GM12878 (cell line): ENCODE measurements around the gene DIRAS1. TPM values are rescaled to one million over a fixed set of nuclear protein-coding genes. Genes with fewer than 3 reads are reported as not detected.

ENCODE experiments used
- ATAC-seq: fragments of 200-7000 bp; cut with Tn5 transposase; 3 replicates; pipeline ENCODE4 v1.9.1; 2020; ENCODE audit warnings: mild to moderate bottlenecking, moderate library complexity
- BruUV-seq: library from RNA; stranded (reverse); fragments of 400-500 nt; replicated peaks from 2 replicates; lab custom pipeline; 2021; lab: Mats Ljungman, UMichigan
- CTCF ChIA-PET: fragments of 300-600 bp; sonication (Branson Sonifier 250); formaldehyde crosslinking; extraction: SDS; loops from one replicate; lab custom pipeline; 2021; ENCODE audit warnings: inconsistent platforms; lab: Yijun Ruan, JAX
- POLR2A ChIA-PET: fragments of 350-600 bp; formaldehyde crosslinking; extraction: SDS; loops from one replicate; lab custom pipeline; 2021; ENCODE audit warnings: inconsistent platforms; lab: Charles Lee
- RAD21 ChIA-PET: fragments of 300-600 bp; sonication (Branson Sonifier 250); formaldehyde crosslinking; loops from one replicate; lab custom pipeline; 2023; ENCODE audit warnings: antibody characterized with exemption; ENCODE audit not compliant: unreplicated experiment; lab: Charles Lee
- SMC1A ChIA-PET: fragments of 300-600 bp; sonication (Branson Sonifier 250); formaldehyde crosslinking; loops from one replicate; lab custom pipeline; 2023; ENCODE audit not compliant: unreplicated experiment, uncharacterized antibody; lab: Charles Lee
- DNase-seq: peaks from one replicate; pipeline ENCODE4 v3.0.0-alpha.2; 2011; ENCODE audit warnings: low read depth, low spot score
- FAIRE-seq: peaks from 3 replicates; lab custom pipeline; 2011; peaks lifted over from hg19 to GRCh38; lab: Jason Lieb, UNC
- H2AFZ ChIP-seq: 2 replicates; pipeline ENCODE4 v1.6.0; 2011; ENCODE audit warnings: low read depth, low read length, control low read depth; ENCODE audit not compliant: control insufficient read depth
- H3K27ac ChIP-seq: 2 replicates; pipeline ENCODE4 v1.5.1; 2011; ENCODE audit warnings: control low read depth; ENCODE audit not compliant: control insufficient read depth, insufficient read depth
- H3K27me3 ChIP-seq, 2 experiments: replicated peaks in 1 of 2; 2 replicates each; pipeline versions ENCODE4 v1.6.0 to v1.6.1; 2011; ENCODE audit warnings: low read length in 1 of 2; ENCODE audit not compliant: control insufficient read depth in 2 of 2, insufficient read depth in 2 of 2
- H3K36me3 ChIP-seq, 2 experiments: 2 replicates each; pipeline ENCODE4 v1.5.1; 2011; ENCODE audit warnings: low read length in 1 of 2; ENCODE audit not compliant: control insufficient read depth in 2 of 2, insufficient read depth in 2 of 2
- H3K4me1 ChIP-seq: 2 replicates; pipeline ENCODE4 v1.6.1; 2011; ENCODE audit warnings: mild to moderate bottlenecking, low read length, moderate library complexity, mixed read lengths; ENCODE audit not compliant: control insufficient read depth, insufficient read depth
- H3K4me2 ChIP-seq: 2 replicates; pipeline ENCODE4 v1.6.0; 2011; ENCODE audit warnings: control low read depth; ENCODE audit not compliant: control insufficient read depth, insufficient read depth
- H3K4me3 ChIP-seq: fragments of 200-600 bp; sonication (generic); 2 replicates; pipeline ENCODE4 v1.5.1; 2016
- H3K79me2 ChIP-seq: 2 replicates; pipeline ENCODE4 v1.6.0; 2011; ENCODE audit warnings: low read length; ENCODE audit not compliant: control insufficient read depth, insufficient read depth
- H3K9ac ChIP-seq: 2 replicates; pipeline ENCODE4 v1.8.0; 2011; ENCODE audit warnings: low read length, control low read depth, mixed read lengths; ENCODE audit not compliant: control insufficient read depth, insufficient read depth
- H3K9me3 ChIP-seq: replicated peaks from 3 replicates; pipeline ENCODE4 v1.5.1; 2011; ENCODE audit warnings: mild to moderate bottlenecking, low read length; ENCODE audit not compliant: control insufficient read depth, insufficient read depth
- H4K20me1 ChIP-seq: 2 replicates; pipeline ENCODE4 v1.6.0; 2011; ENCODE audit not compliant: control insufficient read depth, insufficient read depth
- BRCA1 ChIP-seq: IDR thresholded peaks from 2 replicates; pipeline ENCODE4 v1.6.1; 2011; ENCODE audit warnings: low read depth, low read length, improper control_type of control experiment
- HDGF ChIP-seq: fragments of 450-650 bp; IDR thresholded peaks from 2 replicates; pipeline ENCODE4 v1.6.1; 2016; ENCODE audit warnings: antibody characterized with exemption
- IKZF2 ChIP-seq, 2 experiments: fragments of 450-650 bp; IDR thresholded peaks; 2 replicates each; pipeline ENCODE4 v1.6.1; 2017; ENCODE audit warnings: mild to moderate bottlenecking in 2 of 2, moderate library complexity in 2 of 2
- MTA3 ChIP-seq: IDR thresholded peaks from 2 replicates; pipeline ENCODE4 v1.6.1; 2012; ENCODE audit warnings: low read length, inconsistent platforms, borderline replicate concordance
- MXI1 ChIP-seq: fragments of 150-350 bp; IDR thresholded peaks from 2 replicates; pipeline ENCODE4 v1.6.1; 2011; ENCODE audit warnings: low read depth, mild to moderate bottlenecking, inconsistent platforms, low read length, improper control_type of control experiment
- POLR2A ChIP-seq: IDR thresholded peaks from 2 replicates; pipeline ENCODE4 v1.6.1; 2011; ENCODE audit warnings: low read depth, mild to moderate bottlenecking, low read length
- POU2F2 ChIP-seq: IDR thresholded peaks from 3 replicates; pipeline ENCODE4 v1.6.1; 2011; ENCODE audit warnings: low read depth, mild to moderate bottlenecking, low read length, borderline replicate concordance
- SIN3A ChIP-seq: IDR thresholded peaks from 2 replicates; pipeline ENCODE4 v1.6.1; 2012; ENCODE audit warnings: low read depth, low read length, improper control_type of control experiment
- SREBF1 ChIP-seq: IDR thresholded peaks from 2 replicates; pipeline ENCODE4 v1.6.1; 2012; ENCODE audit warnings: mild to moderate bottlenecking, low read length
- SREBF2 ChIP-seq: IDR thresholded peaks from 2 replicates; pipeline ENCODE4 v1.6.1; 2012; ENCODE audit warnings: mild to moderate bottlenecking, low read length
- SRF ChIP-seq, 2 experiments: IDR thresholded peaks; 2 replicates each; pipeline ENCODE4 v1.6.1; 2011; ENCODE audit warnings: low read depth in 2 of 2, low read length in 2 of 2, mild to moderate bottlenecking in 1 of 2, moderate library complexity in 1 of 2
- WGBS: methylation state at CpG from one replicate; pipeline ENCODE4 v1.1.6; 2016; ENCODE audit warnings: low lambda C conversion rate; ENCODE audit not compliant: insufficient replicate concordance, insufficient coverage; ENCODE audit errors: missing lambda C conversion rate; 5-methylcytosine and 5-hydroxymethylcytosine counted together
- in situ Hi-C: fragments of 300-500 bp; cut with MboI; formaldehyde crosslinking; loops from 9 replicates; pipeline ENCODE4 v1.14.3; 2018; ENCODE audit warnings: mixed read lengths
- intact Hi-C: fragments of 100-400 bp; cut with micrococcal nuclease; formaldehyde crosslinking; loops from one replicate; pipeline ENCODE4 v1.14.2; 2022; ENCODE audit not compliant: unreplicated experiment
- polyA plus RNA-seq, 11 experiments: library from polyadenylated mRNA; depleted of rRNA in 4 of 11; unstranded in 6 of 11; stranded (reverse) in 5 of 11; fragments of >200 nt; fragmentation: Nextera tagmentation in 4 of 11; fragmentation: Illumina TruSeq in 1 of 11; extraction: Ambion mirVana in 4 of 11; extraction: Trizol in 1 of 11; gene quantifications; 1 replicate in 1 of 11; 2 replicates in 10 of 11; pipeline versions ENCODE4 v1.2.1 to v1.2.3, GENCODE V29; 2011 to 2016; ENCODE audit warnings: inconsistent platforms in 2 of 11, missing spikeins in 2 of 11, low read depth in 1 of 11
- total RNA-seq, 4 experiments: library from RNA; depleted of rRNA in 3 of 4; stranded (reverse); fragments of >200 nt in 3 of 4; fragmentation: Illumina TruSeq in 1 of 4; extraction: Trizol in 1 of 4; gene quantifications; 2 replicates each; pipeline versions ENCODE4 v1.2.1 to v1.2.3, GENCODE V29; 2013 to 2021

The DIRAS1 gene
- total and polyA plus RNA-seq, 10 of the 15 experiments (the other 5 are each of a cell fraction or from before 2014, with no cell fraction given): 0.04 to 0.18 (median 0.08) TPM; not detected in 3

GRCh38 chr19:2703691-2704216 lies 17.4 kb downstream of the DIRAS1 start:
- Histone ChIP-seq H3K27ac (no peak overlapping the region), H3K4me2 (no peak overlapping the region), H4K20me1 (no peaks in the 10 kb centered on the region), H3K4me1 (peaks cover 19% of the 10 kb centered on the region), H3K4me3 (no peak overlapping the region), H3K9ac (no peak overlapping the region), H2AFZ (no peak overlapping the region), H3K79me2 (peaks cover 26% of the 10 kb centered on the region), H3K27me3 (no peaks in the 10 kb centered on the region), H3K9me3 (no peaks in the 10 kb centered on the region; the same call in 2 of the 3 replicates), H3K36me3 (no peaks in the 10 kb centered on the region)
- no peak for FAIRE-seq
- ChIA-PET RAD21 (no interaction called here), POLR2A (interaction anchor here (0.7 kb wide), 2 partner anchors 9 to 451 kb away, joined by 3 read pairs; no protein-coding TSS in a partner anchor), CTCF (no interaction called here), SMC1A (interaction anchor here (1.2 kb wide), 1 partner anchor 55 kb away, joined by 5 read pairs; no protein-coding TSS in a partner anchor)
- 93% methylated on average over 6 of the region's 6 CpGs for WGBS
- no peak for ATAC-seq
- intact Hi-C loops: loop anchor here (5.0 kb wide), 1 partner anchor 44 kb away; no protein-coding TSS in a partner anchor
- no peak for DNase-seq
- BruUV-seq: no TSS peak
- in situ Hi-C loops: no loop called here
- no peak for TF ChIP-seq SREBF1
- no peak for TF ChIP-seq HDGF
- no peak for TF ChIP-seq POLR2A
- no peak for TF ChIP-seq SRF (IDR thresholded peaks at IDR 0.05; ENCODE audit: low read depth in 2 of 2, low read length in 2 of 2)
- TF ChIP-seq SIN3A: no peak
- no peak for TF ChIP-seq MXI1
- TF ChIP-seq BRCA1: no peak
- TF ChIP-seq IKZF2 (IDR thresholded peaks at IDR 0.05): no peak
- TF ChIP-seq MTA3: no peak
- TF ChIP-seq POU2F2: no peak
- no peak for TF ChIP-seq SREBF2
